ENCODE data around the gene CCDC184.

CCDC184 gene

DNA sequence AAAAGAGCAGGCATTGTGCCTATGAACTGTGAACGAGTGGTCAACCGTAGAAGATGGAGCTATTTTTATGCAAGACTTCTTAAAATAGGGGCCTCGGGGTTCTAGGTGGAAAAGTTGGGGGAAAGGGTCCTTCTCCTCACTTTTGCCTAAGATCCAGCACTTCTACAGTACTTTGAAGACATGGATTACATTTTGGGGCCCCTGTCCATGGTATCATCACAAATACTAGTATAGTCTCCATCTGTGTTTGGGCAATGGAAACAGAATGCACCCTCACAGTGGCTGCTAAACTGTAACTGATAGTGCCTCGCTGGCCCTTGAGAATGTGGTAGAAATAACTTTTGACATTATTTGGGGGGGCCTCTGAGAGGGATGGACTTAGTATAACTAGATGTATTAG lies 5.5 kb upstream of the CCDC184 start:
- H3K4me3 ChIP-seq (ENCODE audit: low read depth, low read length), result no peak overlapping the region
- H2AFZ ChIP-seq, result no peak overlapping the region
- H3K79me2 ChIP-seq, result no peaks in the 10 kb centered on the region
- TF ChIP-seq, protein P1, sequence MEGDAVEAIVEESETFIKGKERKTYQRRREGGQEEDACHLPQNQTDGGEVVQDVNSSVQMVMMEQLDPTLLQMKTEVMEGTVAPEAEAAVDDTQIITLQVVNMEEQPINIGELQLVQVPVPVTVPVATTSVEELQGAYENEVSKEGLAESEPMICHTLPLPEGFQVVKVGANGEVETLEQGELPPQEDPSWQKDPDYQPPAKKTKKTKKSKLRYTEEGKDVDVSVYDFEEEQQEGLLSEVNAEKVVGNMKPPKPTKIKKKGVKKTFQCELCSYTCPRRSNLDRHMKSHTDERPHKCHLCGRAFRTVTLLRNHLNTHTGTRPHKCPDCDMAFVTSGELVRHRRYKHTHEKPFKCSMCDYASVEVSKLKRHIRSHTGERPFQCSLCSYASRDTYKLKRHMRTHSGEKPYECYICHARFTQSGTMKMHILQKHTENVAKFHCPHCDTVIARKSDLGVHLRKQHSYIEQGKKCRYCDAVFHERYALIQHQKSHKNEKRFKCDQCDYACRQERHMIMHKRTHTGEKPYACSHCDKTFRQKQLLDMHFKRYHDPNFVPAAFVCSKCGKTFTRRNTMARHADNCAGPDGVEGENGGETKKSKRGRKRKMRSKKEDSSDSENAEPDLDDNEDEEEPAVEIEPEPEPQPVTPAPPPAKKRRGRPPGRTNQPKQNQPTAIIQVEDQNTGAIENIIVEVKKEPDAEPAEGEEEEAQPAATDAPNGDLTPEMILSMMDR (IDR thresholded peaks at IDR 0.05), result no peak
- H3K4me2 ChIP-seq (ENCODE audit: low read length), result no peak overlapping the region
- H3K36me3 ChIP-seq (ENCODE audit: control insufficient read depth, insufficient read depth, low read length), result no peaks in the 10 kb centered on the region
- no peaks in the 10 kb centered on the region for H3K27me3 ChIP-seq (ENCODE audit: control insufficient read depth, insufficient read depth, low read length)
- H3K4me1 ChIP-seq, result peaks cover 2% of the 10 kb centered on the region
- H3K27ac ChIP-seq, result no peak overlapping the region
- H3K9ac ChIP-seq, result no peak overlapping the region
- H3K9me3 ChIP-seq (ENCODE audit: control insufficient read depth, low read length), result no peaks in the 10 kb centered on the region

DNA sequence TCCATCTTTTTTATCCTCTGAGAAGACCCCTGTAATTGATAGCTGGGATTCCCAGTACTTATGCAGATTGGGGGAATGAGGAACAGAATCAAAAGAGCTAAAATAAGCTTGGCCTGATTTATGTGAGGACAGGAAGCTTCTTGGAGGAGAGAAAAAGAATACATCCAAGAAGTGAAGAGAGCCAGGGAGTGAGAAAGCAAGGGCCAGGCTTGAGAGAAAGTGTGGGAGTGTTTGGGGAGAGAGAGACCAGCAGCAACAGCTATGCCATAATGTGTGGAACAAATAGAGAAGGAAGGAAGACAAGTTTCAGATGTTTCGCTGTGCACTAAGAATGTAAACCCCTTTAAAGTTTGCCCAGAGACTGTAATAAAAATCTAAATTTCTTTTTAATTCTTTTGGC lies 4.0 kb upstream of the CCDC184 start:
- H3K36me3 ChIP-seq (ENCODE audit: control insufficient read depth, insufficient read depth, low read length), result no peaks in the 10 kb centered on the region
- H2AFZ ChIP-seq, result no peak overlapping the region
- no peak overlapping the region for H3K4me3 ChIP-seq (ENCODE audit: low read depth, low read length)
- H3K27ac ChIP-seq, result no peak overlapping the region
- H3K9me3 ChIP-seq (ENCODE audit: control insufficient read depth, low read length), result no peaks in the 10 kb centered on the region
- H3K4me2 ChIP-seq (ENCODE audit: low read length), result no peak overlapping the region
- TF ChIP-seq, protein P1 (IDR thresholded peaks at IDR 0.05), result no peak
- no peaks in the 10 kb centered on the region for H3K79me2 ChIP-seq
- H3K27me3 ChIP-seq (ENCODE audit: control insufficient read depth, insufficient read depth, low read length), result no peaks in the 10 kb centered on the region
- peaks cover 2% of the 10 kb centered on the region for H3K4me1 ChIP-seq
- H3K9ac ChIP-seq, result no peak overlapping the region

DNA sequence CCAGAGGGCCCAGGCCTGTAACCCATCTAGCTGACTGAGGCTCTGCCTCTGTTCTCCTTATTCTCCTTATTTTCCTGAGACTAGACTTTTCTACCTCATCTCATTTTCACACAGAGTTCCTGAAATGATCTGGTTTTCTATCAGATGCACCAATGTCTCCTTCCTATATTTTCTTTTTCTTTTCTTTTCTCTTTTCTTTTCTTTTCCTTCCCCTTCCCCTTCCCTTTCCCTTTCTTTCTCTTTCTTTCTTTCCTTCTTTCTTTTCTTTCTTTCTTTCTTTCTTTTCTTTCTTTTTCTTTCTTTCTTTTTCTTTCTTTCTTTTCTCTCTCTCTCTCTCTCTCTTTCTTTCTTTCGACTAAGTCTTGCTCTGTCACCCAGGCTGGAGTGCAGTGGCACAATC lies 3.0 kb upstream of the CCDC184 start:
- Histone ChIP-seq H3K4me3 (ENCODE audit: low read depth, low read length) (no peak overlapping the region), H2AFZ (no peak overlapping the region), H3K27me3 (ENCODE audit: control insufficient read depth, insufficient read depth, low read length) (no peaks in the 10 kb centered on the region), H3K9me3 (ENCODE audit: control insufficient read depth, low read length) (no peaks in the 10 kb centered on the region), H3K4me2 (ENCODE audit: low read length) (no peak overlapping the region), H3K27ac (no peak overlapping the region), H3K36me3 (ENCODE audit: control insufficient read depth, insufficient read depth, low read length) (no peaks in the 10 kb centered on the region), H3K4me1 (peaks cover 4% of the 10 kb centered on the region), H3K79me2 (no peaks in the 10 kb centered on the region), H3K9ac (no peak overlapping the region)
- TF ChIP-seq, protein P1 (IDR thresholded peaks at IDR 0.05), result no peak

DNA sequence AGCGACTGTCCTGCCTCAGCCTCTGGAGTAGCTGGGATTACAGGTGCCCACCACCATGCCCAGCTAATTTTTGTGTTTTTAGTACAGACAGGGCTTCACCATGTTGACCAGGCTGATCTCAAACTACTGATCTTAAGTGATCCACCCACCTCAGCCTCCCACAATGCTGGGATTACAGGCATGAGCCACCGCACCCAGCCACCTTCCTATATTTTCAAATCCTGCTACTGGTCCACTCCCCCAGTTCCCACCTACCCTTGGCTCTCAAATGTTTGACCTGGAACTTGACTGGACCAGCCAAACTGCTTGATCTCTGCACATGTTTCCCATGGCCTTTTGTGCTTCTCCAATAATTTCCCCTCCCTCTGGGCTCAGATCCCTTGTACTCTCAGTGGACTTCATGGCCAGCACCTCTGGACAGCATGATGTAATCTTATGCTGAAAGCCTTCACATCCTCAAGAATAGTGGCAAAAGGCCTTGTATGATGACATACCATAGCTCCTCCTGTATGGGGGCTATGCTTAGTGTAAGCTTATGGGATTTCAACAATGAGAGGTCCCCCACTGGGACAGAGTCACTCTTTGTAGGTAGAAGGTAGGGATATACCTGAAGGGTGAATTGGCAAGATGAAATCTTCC lies 2.5 kb upstream of the CCDC184 start:
- Histone ChIP-seq H3K4me2 (ENCODE audit: low read length) (no peak overlapping the region), H3K9ac (no peak overlapping the region), H3K27ac (no peak overlapping the region), H3K36me3 (ENCODE audit: control insufficient read depth, insufficient read depth, low read length) (no peaks in the 10 kb centered on the region), H3K27me3 (ENCODE audit: control insufficient read depth, insufficient read depth, low read length) (no peaks in the 10 kb centered on the region), H3K79me2 (no peaks in the 10 kb centered on the region), H3K9me3 (ENCODE audit: control insufficient read depth, low read length) (no peaks in the 10 kb centered on the region), H2AFZ (no peak overlapping the region), H3K4me1 (peaks cover 10% of the 10 kb centered on the region), H3K4me3 (ENCODE audit: low read depth, low read length) (no peak overlapping the region)
- TF ChIP-seq, protein P1 (IDR thresholded peaks at IDR 0.05), result no peak

DNA sequence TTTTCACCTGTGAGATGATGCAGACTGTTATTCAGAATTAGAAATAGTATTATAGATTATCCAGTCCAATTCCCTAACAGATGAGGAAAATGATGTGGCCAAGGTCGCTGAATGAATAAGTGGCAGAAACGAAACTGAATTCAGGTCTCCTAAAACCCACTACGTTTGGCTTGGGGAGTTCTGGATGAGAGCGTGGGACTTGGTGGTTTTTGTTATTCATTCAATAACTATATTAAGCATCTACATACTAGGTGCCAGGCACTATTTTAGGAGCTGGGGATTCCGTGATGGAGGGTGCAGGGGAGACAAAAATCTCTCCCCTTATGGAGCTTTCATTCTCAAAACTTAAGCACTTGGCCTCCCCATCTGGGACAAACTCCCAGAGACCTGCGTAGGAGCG lies 813 bp upstream of the CCDC184 start:
- no peak overlapping the region for H3K9ac ChIP-seq
- H3K79me2 ChIP-seq, result no peaks in the 10 kb centered on the region
- H3K27ac ChIP-seq, result peak overlapping the region; percentile 22
- H2AFZ ChIP-seq, result peak overlapping the region; percentile 79
- no peaks in the 10 kb centered on the region for H3K27me3 ChIP-seq (ENCODE audit: control insufficient read depth, insufficient read depth, low read length)
- no peaks in the 10 kb centered on the region for H3K36me3 ChIP-seq (ENCODE audit: control insufficient read depth, insufficient read depth, low read length)
- TF ChIP-seq, protein P1 (IDR thresholded peaks at IDR 0.05), result no peak
- H3K4me2 ChIP-seq (ENCODE audit: low read length), result peak overlapping the region; percentile 93
- peaks cover 7% of the 10 kb centered on the region for H3K4me1 ChIP-seq
- peak overlapping the region; percentile 87 for H3K4me3 ChIP-seq (ENCODE audit: low read depth, low read length)
- H3K9me3 ChIP-seq (ENCODE audit: control insufficient read depth, low read length), result no peaks in the 10 kb centered on the region
